NCI-H446 (cell line): ENCODE results near the gene IZUMO2.

Source experiments
- DNase-seq, 2 experiments: peaks; one replicate each; lab custom pipeline; 2025; lab: John Stamatoyannopoulos, UW

The IZUMO2 gene

DNA sequence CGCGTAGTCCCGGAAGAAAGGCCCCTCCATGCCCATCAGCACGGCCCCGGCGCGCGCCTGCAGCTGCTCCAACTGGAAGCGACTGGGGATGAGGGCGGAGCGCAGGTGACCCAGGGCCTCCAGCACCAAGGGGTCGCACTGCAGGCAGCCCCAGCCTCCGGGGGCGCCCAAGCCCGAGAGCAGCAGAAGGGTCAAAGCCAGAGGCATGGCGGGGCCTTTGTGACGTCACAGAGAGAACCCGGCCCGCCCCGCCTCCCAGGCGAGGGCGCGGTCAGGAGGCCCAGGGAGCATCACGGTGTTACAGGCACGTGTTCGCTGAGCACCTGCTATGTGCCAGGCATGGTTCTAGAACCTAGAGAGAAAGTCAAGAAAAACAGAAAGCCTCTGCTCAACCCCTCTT lies at the start of gene IZUMO2:
TSS of gene IZUMO2 (minus strand) at position 294 of the 400 bp plus-strand sequence. CDS start at position 207, 87 bp downstream.
- no peak for DNase-seq

DNA sequence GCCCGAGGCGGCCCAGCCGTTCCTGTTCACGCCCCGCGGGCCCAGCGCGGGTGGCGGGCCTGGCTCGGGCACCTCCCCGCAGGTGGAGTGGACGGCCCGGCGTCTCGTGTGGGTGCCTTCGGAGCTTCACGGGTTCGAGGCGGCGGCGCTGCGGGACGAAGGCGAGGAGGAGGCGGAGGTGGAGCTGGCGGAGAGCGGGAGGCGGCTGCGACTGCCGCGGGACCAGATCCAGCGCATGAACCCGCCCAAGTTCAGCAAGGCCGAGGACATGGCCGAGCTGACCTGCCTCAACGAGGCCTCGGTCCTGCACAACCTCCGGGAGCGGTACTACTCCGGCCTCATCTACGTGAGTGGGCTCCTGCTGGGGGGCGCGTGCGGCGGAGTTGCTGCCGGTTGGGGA lies 47.3 kb upstream of the IZUMO2 start:
- DNase-seq, result no peak

DNA sequence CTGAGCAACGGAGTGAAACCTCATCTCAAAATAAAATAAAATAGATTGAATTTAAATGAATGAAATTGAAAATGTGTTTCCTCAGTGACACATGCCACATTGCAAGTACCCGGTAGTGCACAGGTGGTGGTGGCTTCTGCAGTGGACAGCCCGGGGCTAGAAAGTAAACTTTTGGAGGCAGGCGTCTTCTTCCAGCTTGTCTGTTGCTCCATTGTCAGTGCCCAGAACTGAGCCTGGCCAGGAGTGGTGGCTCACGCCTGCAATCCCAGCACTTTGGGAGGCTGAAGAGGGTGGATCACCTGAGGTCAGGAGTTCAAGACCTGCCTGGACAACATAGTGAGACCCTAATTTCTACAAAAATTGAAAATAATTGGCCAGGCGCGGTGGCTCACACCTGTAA lies 46.0 kb upstream of the IZUMO2 start:
- DNase-seq, result no peak

DNA sequence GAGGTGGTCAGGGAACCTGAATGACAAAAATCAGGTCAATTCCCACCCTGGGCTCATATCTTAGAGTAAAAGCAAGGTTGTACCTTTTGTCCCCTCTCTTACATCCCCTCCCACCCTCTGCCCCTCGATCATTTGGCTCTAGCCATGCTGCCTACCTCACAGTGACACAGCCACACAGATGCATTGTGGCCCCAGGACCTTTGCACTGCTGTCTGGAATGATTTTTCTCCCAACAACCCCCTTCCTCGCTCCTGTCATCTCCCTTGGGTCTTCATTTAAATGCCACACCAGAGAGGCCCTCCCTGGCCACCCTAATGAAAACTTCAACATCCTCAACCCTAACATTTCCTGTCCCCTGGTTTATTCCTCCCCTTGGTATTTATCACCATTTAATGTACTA lies 44.6 kb upstream of the IZUMO2 start:
- DNase-seq, result no peak

DNA sequence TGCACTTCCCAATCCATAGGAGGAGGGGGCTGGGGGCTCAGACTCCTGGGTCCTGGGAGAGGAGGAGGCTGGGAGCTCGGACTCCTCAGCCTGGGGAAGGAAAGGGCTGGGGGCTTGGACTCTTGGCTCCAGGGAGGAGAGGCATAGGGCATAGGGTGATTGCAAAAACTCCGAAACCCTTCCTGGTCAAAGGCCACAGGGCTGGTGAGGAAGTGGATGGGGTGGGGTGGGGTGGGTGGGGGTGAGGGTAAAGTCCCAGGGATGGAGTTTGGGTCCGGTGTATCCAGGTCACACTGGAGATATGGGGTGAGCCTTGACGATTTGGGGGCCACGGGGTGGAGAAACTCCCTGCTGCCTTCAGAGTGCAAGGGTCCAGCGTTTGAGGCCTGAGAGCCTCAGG lies 43.1 kb upstream of the IZUMO2 start:
- DNase-seq, result no peak

DNA sequence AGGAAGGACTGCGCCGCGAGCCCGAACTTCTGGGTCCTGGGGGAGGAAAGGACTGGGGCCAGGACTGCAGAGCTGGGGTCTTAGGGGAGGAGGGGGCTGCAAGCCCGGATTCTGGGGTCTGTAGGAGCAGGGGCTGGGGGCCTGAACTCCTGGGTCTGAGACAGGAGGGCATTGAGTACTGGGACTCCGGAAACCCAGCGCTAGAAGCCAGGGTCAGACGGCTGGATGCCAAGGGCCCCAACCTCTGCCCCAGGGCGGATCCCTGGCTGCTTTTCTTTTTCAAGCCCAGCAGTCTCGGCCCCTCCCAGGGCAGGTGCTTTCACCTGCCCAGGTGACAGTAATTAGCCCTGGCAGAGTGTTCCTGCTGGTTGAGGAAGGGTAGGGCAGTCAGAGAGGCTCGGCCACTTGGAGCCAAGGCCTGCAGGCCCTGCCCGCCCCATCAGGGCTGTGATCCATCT lies 42.6 kb upstream of the IZUMO2 start:
- DNase-seq, result no peak

DNA sequence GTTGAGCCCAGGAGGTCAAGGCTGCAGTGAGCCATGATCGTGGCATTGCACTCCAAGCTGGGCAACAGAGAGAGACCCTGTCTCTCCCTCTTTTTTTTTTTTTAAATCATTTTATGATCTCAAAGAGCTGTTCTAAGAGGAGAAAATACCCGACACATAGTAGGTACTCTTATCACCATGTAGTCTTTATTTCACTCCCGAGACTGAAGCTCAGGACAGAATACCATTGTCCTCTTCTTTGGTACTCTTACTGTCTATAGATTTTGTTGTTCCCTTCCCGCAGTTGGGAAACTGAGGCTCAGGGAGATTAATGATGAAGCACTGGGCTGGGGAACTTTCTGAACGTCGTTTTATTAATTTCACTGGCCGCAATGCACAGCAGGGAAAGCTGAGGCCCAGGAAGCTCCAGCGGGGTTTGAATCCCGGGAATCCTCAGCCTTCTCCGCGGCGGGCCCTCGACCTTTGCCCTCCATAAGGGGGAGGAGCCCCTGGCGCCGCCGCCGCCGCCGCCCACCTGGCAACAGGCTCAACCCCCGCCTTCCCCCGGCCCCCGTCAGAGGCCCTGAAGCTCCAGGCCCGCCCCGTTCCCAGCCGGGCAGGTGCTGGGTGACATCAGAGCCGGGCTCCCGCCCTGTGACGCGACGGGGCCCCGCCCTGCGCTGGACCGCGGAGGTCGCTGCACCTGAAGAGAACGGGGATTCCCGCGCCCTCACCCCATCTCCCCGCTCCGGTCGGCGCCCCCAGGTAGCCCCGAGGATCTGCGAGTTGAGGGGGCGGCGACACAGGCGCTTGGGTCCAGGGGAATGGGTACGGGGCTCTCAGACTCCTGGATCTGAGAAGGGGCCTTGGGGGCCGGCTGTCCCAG lies 42.0 kb upstream of the IZUMO2 start:
- no peak for DNase-seq

DNA sequence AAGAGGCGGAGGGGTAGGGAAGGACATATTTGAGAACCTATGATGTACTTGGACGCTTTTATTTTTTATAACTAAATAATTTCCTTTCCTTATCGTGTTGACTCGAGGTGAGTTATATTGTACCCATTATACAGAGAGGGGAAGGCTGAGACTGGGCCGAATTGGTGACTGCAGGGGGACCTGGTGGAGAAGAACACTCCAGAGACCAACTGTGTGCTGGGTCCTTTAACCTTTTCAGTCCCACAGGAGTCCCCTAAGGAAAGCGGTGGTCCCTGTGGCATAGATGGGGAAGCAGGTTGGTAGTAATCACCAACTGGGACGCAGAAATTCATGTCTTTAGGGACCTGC lies 41.0 kb upstream of the IZUMO2 start:
- no peak for DNase-seq

DNA sequence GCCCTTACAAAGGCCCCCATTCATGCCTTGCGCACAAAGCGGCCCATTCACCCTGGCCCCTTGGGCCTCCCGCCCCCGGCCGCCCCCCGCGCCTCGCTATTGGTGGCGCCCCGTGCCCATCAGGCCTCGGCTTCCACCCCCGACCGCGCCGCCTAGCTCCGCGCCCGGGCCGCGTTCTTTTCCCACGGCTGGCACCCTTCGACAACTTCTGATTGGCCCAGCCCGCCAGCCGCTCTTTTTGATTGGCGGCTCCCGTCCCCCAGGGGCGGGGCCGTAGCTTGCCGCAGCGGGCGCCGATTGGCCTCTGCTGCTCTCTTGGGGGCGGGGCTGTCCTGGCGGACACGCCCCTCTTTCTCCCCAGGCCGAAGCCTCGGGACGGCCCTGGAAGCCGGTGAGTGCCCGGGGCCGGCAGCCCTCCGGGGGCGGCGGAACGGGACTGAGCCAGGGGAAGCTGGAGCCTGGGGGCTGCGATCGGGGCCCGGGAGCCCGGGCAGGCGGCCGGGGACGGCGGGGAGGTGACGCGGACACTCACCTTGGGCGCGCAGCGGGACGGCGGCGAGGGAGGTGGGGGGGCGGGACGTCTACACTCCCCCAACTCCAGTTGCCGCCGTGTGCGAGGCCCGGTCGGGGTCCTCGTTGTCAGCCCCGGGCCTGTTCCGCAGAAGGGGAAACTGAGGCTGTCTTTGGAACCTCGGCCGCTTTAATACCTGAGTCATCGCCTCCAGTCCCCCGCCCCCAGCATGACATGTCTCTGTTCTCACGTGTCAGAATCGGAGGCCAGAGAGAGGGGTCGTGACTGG lies 40.4 kb upstream of the IZUMO2 start, which contains the start of gene MYH14:
TSS of gene MYH14 (plus strand) at position 342 of the 800 bp plus-strand sequence. CDS start 6,744 bp downstream, outside the sequence.
- peak; percentile 80 to 96 for DNase-seq

DNA sequence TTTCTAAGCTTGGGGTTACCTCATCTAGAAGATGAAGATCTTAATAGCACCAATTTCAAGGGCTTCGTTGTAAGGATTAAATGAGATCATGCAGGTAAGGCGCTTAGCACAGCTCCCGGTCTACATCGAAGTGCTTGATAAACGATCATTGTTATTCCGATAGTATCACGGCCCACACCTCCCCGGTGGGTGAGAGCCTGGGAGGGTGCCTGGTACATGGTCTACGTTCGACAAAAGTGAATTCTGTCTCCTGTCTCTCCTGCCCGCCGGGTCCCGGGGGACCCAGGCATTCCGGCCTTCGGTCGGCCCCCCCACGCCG lies 39.8 kb upstream of the IZUMO2 start:
- DNase-seq, result no peak

DNA sequence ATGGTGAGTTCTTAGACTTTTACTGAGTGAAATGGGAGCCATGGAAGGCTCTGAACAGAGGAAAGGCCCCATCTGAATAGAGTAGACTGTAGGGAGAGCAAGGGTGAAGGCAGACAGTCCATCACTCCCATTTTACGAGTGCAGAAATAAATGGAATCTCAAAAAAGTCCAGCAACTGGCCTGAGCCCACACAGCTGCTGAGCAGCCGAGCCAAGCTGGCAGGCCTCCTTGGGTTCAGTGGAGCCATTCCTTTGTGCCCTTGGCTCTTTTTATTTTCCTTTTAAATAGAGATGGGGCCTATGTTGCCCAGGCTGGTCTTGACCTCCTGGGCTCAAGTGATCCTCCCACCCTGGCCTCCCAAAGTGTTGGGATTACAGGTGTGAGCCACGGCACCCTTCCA lies 39.3 kb upstream of the IZUMO2 start:
- DNase-seq, result no peak

DNA sequence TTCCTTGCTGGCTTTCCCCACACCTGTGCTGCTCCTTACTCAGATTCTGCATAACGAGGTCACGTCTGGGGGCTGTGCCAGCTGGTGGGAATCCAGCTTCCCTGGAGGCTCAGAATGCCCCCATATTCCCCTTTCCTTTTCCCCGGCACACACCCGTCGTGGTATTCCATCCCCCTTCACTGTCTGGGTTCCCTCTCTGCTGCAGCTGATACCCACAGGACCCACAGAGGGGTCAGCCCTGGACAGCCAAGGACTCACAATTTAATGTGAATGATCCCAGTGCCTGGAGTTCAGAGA lies 36.1 kb upstream of the IZUMO2 start:
- no peak for DNase-seq

DNA sequence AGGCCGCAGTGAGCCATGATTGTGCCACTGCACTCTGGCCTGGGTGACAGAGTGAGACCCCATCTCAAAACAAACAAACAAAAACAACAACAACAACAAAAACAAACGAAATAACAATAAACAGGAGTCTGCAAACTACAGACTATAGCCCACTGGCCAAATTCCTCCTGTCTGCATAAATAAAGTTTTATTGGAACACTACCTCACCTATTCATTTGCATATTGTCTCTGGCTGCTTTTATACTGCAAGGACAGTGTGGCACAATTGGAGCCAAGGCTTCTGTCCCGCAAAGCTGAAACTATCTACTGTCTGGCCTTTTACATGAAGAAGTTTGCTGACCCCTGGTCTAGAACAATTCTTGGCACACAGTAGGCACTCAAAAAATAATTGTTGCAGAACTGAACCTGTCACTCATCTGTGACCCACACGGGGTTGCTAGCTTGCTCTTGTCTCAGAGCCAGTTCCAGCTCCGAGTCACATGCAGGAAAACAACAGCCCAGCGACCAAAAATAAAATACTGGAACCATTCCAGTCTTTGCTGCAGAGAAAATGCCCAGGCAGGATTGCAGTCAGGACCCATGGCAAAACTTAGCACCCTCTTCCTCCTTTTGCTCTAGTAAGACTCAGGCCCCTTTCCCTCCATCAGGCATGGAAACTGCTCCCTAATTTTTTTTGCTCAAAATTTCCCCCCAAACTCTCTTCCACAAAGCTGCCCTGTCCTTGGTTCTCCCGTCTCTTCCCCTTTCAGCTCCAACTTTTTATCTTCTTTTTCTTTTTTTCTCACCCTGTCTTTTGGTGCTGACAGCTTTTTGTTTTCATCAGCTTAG lies 35.6 kb upstream of the IZUMO2 start:
- no peak for DNase-seq

DNA sequence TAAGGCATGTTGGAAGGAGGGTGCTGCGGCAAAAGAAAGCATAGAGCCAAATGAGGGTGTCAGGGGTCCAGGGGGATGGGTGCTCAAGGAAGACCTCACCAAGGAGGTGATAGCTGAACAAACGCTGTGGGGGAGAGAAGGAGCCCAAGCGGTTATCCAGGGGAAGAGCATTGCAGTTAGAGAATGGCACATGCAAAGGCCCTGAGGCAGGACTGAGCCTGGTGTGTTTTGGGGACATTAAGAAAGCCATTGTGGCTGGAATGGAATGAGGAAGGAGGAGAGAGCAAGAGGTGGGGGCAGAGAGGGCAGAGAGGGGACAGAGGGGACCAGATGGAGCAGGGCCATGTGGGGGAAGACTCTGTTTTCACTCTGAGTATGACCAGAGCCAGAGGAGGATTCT lies 34.3 kb upstream of the IZUMO2 start:
- DNase-seq, result no peak

DNA sequence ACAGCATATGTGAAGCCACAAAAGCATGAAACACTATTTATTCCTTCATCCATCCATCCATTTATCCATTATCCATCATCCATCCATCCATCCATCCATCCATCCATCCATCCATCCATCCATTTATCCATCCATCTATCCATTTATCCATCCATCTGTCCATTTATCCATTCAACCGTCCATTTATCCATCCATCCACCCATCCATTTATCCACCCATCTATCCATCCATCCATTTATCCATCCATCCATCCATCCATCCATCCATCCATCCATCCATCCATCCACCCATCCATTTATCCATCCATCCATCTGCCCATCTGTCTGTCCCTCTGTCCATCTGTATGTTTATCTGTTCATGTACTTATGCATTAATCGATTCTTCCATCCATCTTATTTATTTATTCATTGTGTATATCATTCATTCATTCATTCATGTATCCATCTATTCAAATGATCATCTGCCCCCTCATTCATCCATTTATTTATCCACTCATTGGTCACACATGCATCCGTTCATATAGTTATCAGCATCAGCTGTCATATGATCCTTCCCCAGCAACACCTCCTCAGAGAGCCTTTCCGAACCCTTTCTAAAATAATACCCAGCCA lies 33.3 kb upstream of the IZUMO2 start:
- DNase-seq, result no peak

DNA sequence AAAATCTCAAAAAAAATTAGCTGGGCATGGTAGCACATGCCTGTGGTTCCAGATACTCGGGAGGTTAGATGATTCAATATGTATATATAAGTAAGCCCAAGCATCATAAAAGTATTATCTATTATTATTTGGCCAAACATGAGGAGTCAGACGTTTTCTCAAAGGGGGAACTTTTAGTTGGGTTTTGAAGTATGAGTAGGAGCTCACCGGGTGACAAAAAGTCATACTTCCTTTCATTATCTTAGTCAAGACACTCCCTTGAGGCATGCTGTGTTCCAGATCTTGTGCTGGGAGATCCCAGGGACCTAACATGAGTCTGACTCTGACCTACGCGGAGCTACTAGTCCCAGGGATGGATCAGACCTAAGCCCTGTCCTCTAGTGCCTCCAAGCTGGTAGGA lies 32.1 kb upstream of the IZUMO2 start:
- no peak for DNase-seq

DNA sequence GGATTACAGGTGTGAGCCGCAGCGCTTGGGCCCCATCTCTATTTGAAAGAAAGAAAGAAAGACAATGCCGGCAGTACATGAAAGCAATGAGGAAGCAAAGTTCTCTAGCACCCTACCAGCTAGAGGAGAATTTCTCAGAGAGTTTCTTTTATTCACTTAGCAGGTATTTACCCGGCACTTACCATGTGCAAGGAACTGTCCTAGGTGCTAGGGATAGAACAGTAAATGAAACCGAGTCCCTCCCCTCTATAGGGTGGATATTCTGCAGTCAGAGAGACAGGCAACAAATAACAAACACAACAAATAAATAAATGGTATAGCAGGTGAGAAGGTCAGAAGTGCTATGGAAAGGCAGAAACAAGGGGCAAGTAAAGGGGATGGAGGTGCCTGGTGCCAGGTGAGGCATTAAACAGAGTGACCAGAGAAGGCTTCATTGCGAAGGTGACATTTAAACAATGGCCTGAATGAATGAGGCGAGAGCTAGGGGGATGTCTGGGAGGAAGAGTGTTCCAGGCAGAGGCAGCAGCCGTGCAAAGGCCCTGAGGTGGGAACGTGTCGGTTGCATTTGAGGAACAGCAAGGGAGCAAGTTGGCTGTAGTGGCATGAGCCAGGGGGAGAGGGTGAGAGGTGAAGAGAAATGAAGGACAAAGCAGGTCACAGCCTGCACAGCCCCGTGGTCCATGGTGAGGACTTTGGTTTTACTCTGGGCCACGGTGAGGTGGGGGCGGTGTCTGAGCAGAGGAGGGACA lies 29.6 kb upstream of the IZUMO2 start:
- no peak for DNase-seq

DNA sequence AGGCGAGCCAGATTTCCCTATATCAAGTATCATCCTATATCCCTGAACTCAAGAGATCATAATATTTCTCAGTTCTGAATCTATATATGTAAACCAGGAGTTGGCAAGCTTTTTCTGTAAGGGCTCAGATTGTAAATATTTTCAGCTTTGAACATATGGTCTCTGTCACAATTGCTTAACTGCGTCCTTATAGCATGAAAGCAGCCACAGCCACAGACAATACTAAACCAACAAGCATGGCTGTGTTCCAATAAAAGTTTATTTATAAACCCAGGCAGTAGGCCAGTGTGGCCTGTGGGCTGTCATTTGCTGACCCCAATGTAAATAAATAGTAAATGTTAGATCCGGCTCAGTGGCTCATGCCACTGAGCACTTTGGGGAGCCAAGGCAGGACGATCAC lies 28.1 kb upstream of the IZUMO2 start:
- DNase-seq, result no peak

DNA sequence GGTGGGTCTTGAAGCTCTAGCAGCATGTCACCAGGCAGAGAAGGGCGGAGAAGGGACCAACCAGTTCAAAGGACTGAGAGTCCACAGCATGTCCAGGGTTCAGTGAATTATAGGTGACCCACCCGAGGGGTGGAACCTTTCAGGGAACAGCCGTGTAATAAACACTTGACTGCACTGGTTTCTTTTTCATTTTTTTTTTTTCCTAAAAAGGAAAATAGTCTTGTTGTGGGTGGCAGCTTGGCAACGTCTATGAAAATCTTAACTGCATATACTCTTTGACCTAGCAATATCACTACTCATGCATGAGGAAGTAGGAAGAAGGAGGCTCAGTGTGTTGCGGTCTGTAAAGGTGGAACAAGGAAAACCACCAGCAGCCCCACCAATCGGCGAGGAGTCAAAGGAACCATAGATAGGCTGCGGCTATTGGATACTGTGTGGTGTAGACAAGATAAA lies 27.4 kb upstream of the IZUMO2 start:
- no peak for DNase-seq

DNA sequence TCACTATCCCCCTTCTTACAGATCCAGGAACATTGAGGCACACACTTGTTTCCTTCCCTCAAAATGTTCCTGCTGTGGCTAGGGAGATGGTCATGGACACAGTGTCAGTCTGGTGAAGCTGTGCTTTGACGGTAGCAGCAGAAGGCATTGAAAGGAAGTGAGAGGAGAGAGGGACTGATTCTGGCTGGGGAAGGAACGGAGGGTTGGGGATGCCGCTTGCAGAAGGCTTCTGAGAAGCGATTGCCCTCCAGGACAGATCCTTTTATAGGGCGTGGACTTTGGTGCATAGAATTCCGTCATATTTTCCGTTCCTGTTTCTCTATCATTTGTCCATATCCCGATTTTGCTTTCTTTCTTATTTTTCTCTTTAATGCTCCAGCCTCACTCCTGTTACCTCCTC lies 26.2 kb upstream of the IZUMO2 start:
- DNase-seq, result no peak

DNA sequence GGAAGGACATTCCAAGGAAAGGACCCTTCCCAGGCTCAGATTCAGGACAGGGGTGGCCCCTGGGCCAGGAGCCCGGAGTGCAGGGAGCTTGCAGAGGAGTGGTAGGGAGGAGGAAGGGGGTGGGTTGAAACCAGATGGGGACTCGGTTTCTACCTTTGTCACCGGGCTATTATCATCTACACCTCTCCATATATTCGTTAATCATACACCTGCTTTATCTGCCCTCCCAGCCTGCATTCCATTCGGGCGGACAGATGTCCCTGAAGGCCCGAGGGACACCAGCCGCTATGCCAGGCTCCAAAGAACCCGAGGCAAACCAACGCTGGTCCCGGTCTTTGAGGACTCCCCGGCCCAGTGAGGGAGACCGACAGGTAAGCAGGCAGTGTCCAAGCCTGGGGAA lies 24.9 kb upstream of the IZUMO2 start:
- DNase-seq, result no peak
